SH-SY5Y (cell line): ENCODE results near the gene SUZ12.
"Not testable (repeated sequence)": the region's sequence is repeated elsewhere in the genome, so short reads cannot be mapped to it uniquely, and the experiment has no call there.

Experiments used
- GATA2 ChIP-seq: IDR thresholded peaks from 2 replicates; pipeline ENCODE4 v1.6.1; 2011; ENCODE audit warnings: mild to moderate bottlenecking, low read depth, low read length
- GATA3 ChIP-seq: IDR thresholded peaks from 2 replicates; pipeline ENCODE4 v1.6.1; 2011; ENCODE audit warnings: low read depth, mild to moderate bottlenecking, low read length, moderate library complexity

SUZ12 gene

GRCh38 chr17:31936615-31937609 is at the start of gene SUZ12:
TSS of gene SUZ12 (plus strand) at chr17:31937007. CDS start at chr17:31937247, 240 bp downstream.
- not testable (repeated sequence) for TF ChIP-seq GATA3, GATA2

DNA sequence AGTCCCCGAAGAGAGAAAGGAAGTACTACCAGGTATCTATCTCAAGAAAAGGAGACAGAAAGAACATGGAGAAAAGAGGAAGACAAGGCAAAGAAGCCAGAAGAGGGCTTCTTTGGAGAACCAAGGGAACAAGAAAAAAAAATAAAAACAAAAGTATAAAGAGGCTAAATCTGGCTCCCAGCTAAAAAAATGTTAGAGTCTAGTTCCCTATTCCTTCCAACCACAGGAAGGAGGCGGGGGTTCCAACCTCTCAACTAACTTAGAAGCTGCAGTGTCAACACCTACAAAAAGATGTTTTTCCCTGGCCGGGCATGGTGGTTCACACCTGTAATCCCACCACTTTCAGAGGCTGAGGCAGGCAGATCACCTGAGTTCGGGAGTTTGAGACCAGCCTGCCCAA is 48.7 kb upstream of the SUZ12 start:
- TF ChIP-seq GATA3 (no peak), GATA2 (no peak)

DNA sequence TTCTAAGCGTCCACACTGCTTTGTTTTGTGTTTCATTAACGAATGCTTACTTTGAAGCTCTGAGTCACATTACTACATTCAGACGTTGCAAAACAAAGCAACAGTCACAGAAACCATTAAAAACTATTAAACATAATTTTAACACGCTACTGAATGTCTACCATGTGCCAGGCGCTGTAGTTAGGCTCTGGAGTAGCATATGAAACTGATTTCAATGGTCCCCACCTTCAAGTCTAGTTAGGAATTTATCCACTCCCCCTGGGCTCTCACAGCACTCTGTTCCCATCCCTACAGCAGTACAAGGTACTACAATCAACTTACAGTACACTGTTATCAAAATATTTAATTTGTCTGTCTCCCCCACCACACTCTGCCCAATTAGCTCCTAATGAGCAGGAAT is 35.9 kb upstream of the SUZ12 start:
- TF ChIP-seq GATA3, result no peak
- no peak for TF ChIP-seq GATA2

DNA sequence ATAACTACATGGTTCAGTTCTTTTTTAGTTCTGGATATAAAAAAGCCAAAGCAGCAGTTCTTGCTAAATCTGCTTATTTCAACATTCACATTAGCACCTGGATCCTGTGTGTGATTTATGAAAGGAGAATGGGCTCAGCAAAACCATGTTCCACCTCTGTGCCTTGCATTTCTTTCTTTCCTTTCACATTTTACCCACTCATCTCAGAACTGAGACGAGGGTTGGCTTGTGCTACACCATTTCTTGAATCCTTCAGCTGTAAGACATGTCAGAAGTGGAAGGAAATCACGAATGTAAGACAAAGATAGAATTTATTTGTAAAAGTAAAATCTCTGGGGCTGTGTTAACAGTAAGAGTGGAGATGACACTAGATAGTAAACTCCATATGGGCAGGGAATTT is 34.1 kb upstream of the SUZ12 start:
- TF ChIP-seq GATA3 (no peak), GATA2 (no peak)

DNA sequence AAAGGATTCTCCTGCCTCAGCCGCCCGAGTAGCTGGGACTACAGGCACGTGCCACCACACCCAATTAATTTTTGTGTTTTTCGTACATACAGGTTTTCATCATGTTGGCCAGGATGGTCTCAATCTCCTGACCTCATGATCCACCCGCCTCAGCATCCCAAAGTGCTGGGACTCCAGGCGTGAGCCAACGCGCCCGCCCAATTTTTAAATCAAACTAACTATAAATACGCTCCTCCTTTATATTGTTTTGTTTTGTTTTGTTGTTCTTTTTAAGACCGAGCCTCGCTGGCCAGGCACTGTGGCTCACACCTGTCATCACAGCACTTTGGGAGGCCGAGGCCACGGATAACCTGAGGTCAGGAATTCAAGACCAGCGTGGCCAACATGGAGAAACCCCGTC is 33.4 kb upstream of the SUZ12 start:
- TF ChIP-seq GATA3 (no peak), GATA2 (no peak)

DNA sequence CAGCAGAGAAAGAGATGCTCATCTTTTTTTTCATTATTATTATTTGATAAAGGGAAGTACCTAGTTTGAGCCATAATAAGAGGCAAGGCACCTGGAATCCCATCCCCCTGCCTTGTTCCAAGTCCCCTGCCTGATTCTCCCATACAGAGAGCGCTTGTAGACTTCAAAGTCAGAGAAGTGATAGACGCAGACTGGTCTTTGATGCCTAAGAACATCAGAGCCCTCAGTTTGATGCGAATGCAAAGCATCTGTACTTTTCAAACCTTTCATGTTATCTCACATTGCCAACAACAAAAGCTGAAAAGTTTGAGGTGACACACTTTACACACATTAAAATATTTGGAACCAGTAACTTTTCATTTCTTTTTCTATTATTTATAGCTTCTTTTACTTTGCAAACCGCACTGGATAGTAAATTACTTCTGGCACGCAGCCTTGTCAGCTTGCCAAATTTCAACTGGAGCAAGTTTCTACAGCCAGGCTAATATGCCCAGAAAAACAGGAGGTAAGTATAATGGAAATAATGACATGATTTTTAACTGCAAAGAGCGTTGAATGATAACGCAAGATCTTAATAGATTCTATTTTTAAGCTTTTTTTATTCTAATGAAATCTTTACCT is 29.4 kb upstream of the SUZ12 start:
- TF ChIP-seq GATA3 (no peak), GATA2 (no peak)

DNA sequence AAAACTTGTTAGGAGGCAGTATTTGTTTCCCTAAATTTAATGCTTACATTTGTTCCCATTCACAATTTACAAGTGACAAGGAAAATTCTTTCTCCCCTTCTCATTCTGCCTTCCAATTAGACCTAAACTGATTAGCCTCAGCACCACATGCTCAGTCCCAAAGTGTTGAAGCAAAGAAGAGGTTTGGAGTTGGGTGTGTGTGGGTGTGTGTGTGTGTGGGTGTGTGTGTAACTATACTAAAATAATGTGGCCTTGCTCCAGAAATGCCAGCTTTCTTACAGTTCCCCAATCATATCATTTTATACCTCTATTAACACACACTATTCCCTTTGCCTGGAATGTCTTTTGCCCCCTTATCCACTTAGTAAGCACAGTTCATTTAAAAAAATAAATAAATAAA is 28.4 kb upstream of the SUZ12 start:
- TF ChIP-seq GATA2 (no peak), GATA3 (no peak)

- TF ChIP-seq GATA2, result no peak
- TF ChIP-seq GATA3, result no peak
Observed at GRCh38 chr17:31915456-31916100, 21.2 kb upstream of the SUZ12 start.

GRCh38 chr17:31916491-31917064 is 20.2 kb upstream of the SUZ12 start:
- TF ChIP-seq GATA3 (no peak), GATA2 (no peak)

- TF ChIP-seq GATA2 (no peak), GATA3 (no peak)
Observed at GRCh38 chr17:31917065-31917529, 19.7 kb upstream of the SUZ12 start.

DNA sequence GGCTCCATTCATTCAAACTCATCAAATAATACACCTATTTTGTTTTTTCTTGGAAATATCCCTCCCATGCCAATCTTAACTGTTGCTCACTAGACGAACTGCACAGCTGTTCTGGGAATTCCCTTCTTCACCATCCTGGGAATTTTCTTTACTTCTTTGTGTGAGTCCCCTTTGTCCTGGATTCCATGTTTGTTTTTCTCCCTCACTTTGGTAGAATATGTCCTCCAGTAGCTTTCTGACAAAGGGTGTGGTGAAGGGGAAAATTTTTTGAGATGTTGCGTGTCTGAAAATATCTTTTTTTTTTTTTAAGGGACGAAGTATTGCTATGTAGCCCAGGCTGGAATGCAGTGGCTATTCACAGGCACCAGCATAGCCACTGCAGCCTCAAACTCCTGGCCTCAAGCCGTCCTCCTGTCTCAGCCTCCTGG is 18.1 kb upstream of the SUZ12 start:
- TF ChIP-seq GATA2 (no peak), GATA3 (no peak)

DNA sequence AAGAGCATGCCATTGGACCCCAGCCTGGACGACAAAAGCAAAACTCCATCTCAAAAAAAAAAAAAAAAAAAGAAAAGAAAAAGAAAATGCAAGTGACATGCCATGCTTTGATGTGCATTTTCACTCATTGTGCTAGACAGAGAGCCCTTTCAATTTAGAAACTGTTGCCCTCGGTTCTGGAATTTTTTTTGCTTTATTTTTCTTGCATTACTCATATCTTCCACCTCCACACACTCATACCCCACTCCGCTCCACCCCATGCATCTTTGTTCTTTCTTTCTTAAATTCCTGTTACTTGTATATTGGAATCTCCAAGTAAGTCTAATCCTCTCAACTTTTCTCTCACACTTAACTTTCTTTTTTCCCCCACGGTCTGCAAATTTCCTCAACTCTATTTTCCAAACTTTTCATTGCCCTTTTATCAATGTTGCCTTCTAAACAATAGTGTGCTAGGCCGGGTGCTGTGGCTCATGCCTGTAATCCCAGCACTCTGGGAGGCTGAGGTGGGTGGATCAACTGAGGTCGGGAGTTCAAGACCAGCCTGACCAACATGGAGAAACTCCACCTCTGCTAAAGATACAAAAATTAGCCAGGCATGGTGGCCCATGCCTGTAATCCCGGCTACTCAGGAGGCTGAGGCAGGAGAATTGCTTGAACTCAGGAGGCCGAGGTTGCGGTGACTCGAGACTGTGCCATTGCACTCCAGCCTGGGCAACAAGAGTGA is 16.8 kb upstream of the SUZ12 start:
- TF ChIP-seq GATA2 (no peak), GATA3 (no peak)

DNA sequence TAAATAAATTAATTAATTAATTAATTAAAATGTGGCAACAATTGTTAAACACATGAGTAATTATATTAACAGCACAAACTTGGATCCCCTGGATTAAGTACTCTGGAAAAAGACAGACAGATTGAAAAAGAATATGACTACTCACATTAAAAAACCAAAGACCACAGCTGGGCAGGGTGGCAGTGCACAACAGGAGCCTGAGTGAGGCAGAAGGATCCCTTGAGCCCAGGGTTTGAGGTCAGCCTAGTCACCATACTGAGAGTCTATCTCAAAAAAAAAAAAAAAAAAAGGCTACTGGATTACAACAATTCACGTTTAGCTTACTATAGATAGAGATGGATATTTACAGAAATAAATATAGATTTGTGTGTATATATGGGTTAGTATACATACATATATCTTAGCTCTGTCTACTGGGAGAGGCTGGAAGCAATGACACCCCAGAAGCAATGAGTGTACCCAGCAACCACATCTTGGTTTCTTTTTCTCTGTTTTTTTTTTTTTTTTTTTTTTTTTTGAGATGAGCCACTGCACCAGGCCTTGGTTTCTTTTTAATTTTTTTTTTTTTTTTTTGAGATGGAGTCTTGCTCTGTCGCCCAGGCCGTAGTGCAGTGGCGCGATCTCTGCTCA is 10.6 kb upstream of the SUZ12 start:
- TF ChIP-seq GATA3 (no peak), GATA2 (no peak)

GRCh38 chr17:31931756-31932155 is 5.1 kb upstream of the SUZ12 start:
- no peak for TF ChIP-seq GATA3
- TF ChIP-seq GATA2, result no peak
